Suprapubic skin (tissue), 4 donors: ENCODE results near the gene SLC37A3.

Source experiments
- CTCF ChIP-seq, 2 donors: fragments of 200-600 bp in 1 of 2; fragments of 450-650 bp in 1 of 2; sonication (generic) in 1 of 2; IDR thresholded peaks; one replicate each; pipeline ENCODE4 v1.5.1; 2016 to 2019; ENCODE audit warnings: antibody characterized with exemption in 2 of 2, mild to moderate bottlenecking in 1 of 2, moderate library complexity in 1 of 2
- POLR2A ChIP-seq, 2 donors: fragments of 450-650 bp; IDR thresholded peaks; one replicate each; pipeline ENCODE4 v1.6.1; 2017; ENCODE audit warnings: antibody characterized with exemption in 2 of 2, mild to moderate bottlenecking in 2 of 2, moderate library complexity in 2 of 2
- POLR2AphosphoS5 ChIP-seq, 3 donors: sonication (generic); formaldehyde crosslinking; IDR thresholded peaks; one replicate each; pipeline ENCODE4 v1.6.1; 2017; ENCODE audit warnings: antibody characterized with exemption in 3 of 3

GRCh38 chr7:140404565-140405065 lies 6.3 kb upstream of the SLC37A3 start:
- TF ChIP-seq CTCF (IDR thresholded peaks at IDR 0.05) (no peak), POLR2AphosphoS5 (IDR thresholded peaks at IDR 0.05) (no peak), POLR2A (IDR thresholded peaks at IDR 0.05) (no peak)
